ENCODE data around the gene ZNF205. TPM values are rescaled to one million over a fixed set of nuclear protein-coding genes. Genes with fewer than 3 reads are reported as not detected.
A peak's percentile ranks its signal among the peaks of the same experiment; 100 is the strongest.

Gene ZNF205
- total and polyA plus RNA-seq, 10 of the 15 experiments (the other 5 are each of a cell fraction or from before 2014, with no cell fraction given) = 0.26 to 1.5 (median 0.78) TPM; not detected in 2

DNA sequence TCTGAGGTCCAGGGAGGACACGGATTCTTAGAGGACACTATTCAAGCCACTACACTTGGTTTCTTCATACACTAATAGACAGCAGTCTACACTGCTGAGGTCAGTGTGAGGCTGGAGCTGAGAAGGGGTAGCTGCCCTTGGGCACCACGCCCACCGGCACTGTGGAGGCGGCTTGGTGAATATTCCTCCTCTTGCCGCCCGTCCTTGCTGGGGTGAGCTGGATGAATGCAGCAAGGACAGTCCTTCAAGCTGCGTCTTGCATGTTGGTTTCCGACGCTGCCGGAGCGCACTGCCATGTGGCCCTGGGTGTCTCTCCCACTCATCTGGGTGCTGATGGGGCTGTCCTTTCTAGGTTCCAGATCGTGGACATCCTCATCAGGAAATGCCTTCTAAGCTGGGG lies 2.6 kb downstream of the ZNF205 start:
- TF ChIP-seq STAT3 (IDR thresholded peaks at IDR 0.05; ENCODE audit: low read depth, low read length) (no peak), NFYB (IDR thresholded peaks at IDR 0.05; ENCODE audit: insufficient read depth, low read depth, low read length) (no peak), SREBF1 (IDR thresholded peaks at IDR 0.05; ENCODE audit: low read length) (no peak), NR2F1 (conservative IDR thresholded peaks at IDR 0.05) (no peak), ZNF217 (IDR thresholded peaks at IDR 0.05) (no peak), SMAD1 (IDR thresholded peaks at IDR 0.05; ENCODE audit: low read depth, partially characterized antibody) (no peak)
- no peak overlapping the region for H3K4me2 ChIP-seq (ENCODE audit: control insufficient read depth, insufficient read depth)
- H3K36me3 ChIP-seq (ENCODE audit: control insufficient read depth in 2 of 2, insufficient read depth in 2 of 2, low read length in 1 of 2) = no peaks in the 10 kb centered on the region
- no TSS peak for BruUV-seq (replicated peaks)
- WGBS (ENCODE audit: insufficient coverage, insufficient replicate concordance, low lambda C conversion rate, missing lambda C conversion rate) = 66% methylated on average over 12 of the region's 12 CpGs
- ChIA-PET CTCF (interaction anchor here (1.3 to 5.6 kb wide), 2 partner anchors 13 to 14 kb away, joined by 4 to 41 read pairs; no protein-coding TSS in a partner anchor), RAD21 (ENCODE audit: unreplicated experiment) (interaction anchor here (1.0 kb wide), 1 partner anchor 15 kb away, joined by 3 read pairs; no protein-coding TSS in a partner anchor), SMC1A (ENCODE audit: uncharacterized antibody, unreplicated experiment) (interaction anchor here (1.4 to 2.7 kb wide), 2 partner anchors 13 to 14 kb away, joined by 4 to 11 read pairs; no protein-coding TSS in a partner anchor), POLR2A (interaction anchor here (1.6 kb wide), 1 partner anchor 9 kb away, joined by 3 read pairs; no protein-coding TSS in a partner anchor)
- intact Hi-C loops (cut with micrococcal nuclease; ENCODE audit: unreplicated experiment) (no loop called here), in situ Hi-C loops (cut with MboI) (no loop called here)
- no peaks in the 10 kb centered on the region for H4K20me1 ChIP-seq (ENCODE audit: control insufficient read depth, insufficient read depth)
- no peaks in the 10 kb centered on the region for H3K9me3 ChIP-seq (replicated peaks; ENCODE audit: control insufficient read depth, insufficient read depth, low read length)
- H3K4me3 ChIP-seq = no peak overlapping the region
- H3K27ac ChIP-seq (ENCODE audit: control insufficient read depth, insufficient read depth) = no peak overlapping the region
- no peaks in the 10 kb centered on the region for H3K79me2 ChIP-seq (ENCODE audit: control insufficient read depth, insufficient read depth, low read length)
- H2AFZ ChIP-seq (ENCODE audit: control insufficient read depth, low read depth, low read length) = no peak overlapping the region
- no peaks in the 10 kb centered on the region; the same call in 1 of the 2 replicates for H3K4me1 ChIP-seq (ENCODE audit: control insufficient read depth, insufficient read depth, low read length)
- FAIRE-seq (no peak), ATAC-seq (no peak), DNase-seq (ENCODE audit: low read depth, low spot score) (no peak)
- H3K27me3 ChIP-seq (replicated peaks in 1 of 2; ENCODE audit: control insufficient read depth in 2 of 2, insufficient read depth in 2 of 2, low read length in 1 of 2) = no peaks in the 10 kb centered on the region; a peak in 1 of 4 replicates
- no peak overlapping the region for H3K9ac ChIP-seq (ENCODE audit: control insufficient read depth, insufficient read depth, low read length)

- H3K4me3 ChIP-seq = no peak overlapping the region
- H3K9me3 ChIP-seq (replicated peaks; ENCODE audit: control insufficient read depth, insufficient read depth, low read length) = no peaks in the 10 kb centered on the region
- DNase-seq (ENCODE audit: low read depth, low spot score) (no peak), ATAC-seq (no peak), FAIRE-seq (no peak)
- no peaks in the 10 kb centered on the region; the same call in 1 of the 2 replicates for H3K4me1 ChIP-seq (ENCODE audit: control insufficient read depth, insufficient read depth, low read length)
- no TSS peak for BruUV-seq (replicated peaks)
- H3K36me3 ChIP-seq (ENCODE audit: control insufficient read depth in 2 of 2, insufficient read depth in 2 of 2, low read length in 1 of 2) = no peaks in the 10 kb centered on the region
- H3K27ac ChIP-seq (ENCODE audit: control insufficient read depth, insufficient read depth) = no peak overlapping the region
- ChIA-PET CTCF (interaction anchor here (1.3 to 5.6 kb wide), 2 partner anchors 13 to 14 kb away, joined by 4 to 41 read pairs; no protein-coding TSS in a partner anchor), POLR2A (interaction anchor here (0.6 to 1.6 kb wide), 2 partner anchors 9 to 13 kb away, joined by 3 to 11 read pairs; no protein-coding TSS in a partner anchor), SMC1A (ENCODE audit: uncharacterized antibody, unreplicated experiment) (interaction anchor here (2.7 kb wide), 1 partner anchor 14 kb away, joined by 11 read pairs; no protein-coding TSS in a partner anchor), RAD21 (ENCODE audit: unreplicated experiment) (interaction anchor here (1.0 kb wide), 1 partner anchor 14 kb away, joined by 3 read pairs; no protein-coding TSS in a partner anchor)
- H4K20me1 ChIP-seq (ENCODE audit: control insufficient read depth, insufficient read depth) = no peaks in the 10 kb centered on the region
- 44% methylated on average over 12 of the region's 14 CpGs for WGBS (ENCODE audit: insufficient coverage, insufficient replicate concordance, low lambda C conversion rate, missing lambda C conversion rate)
- H3K27me3 ChIP-seq (replicated peaks in 1 of 2; ENCODE audit: control insufficient read depth in 2 of 2, insufficient read depth in 2 of 2, low read length in 1 of 2) = no peaks in the 10 kb centered on the region; a peak in 1 of 4 replicates
- intact Hi-C loops (cut with micrococcal nuclease; ENCODE audit: unreplicated experiment) (no loop called here), in situ Hi-C loops (cut with MboI) (no loop called here)
- H3K9ac ChIP-seq (ENCODE audit: control insufficient read depth, insufficient read depth, low read length) = no peak overlapping the region
- no peak overlapping the region for H3K4me2 ChIP-seq (ENCODE audit: control insufficient read depth, insufficient read depth)
- H2AFZ ChIP-seq (ENCODE audit: control insufficient read depth, low read depth, low read length) = no peak overlapping the region
- H3K79me2 ChIP-seq (ENCODE audit: control insufficient read depth, insufficient read depth, low read length) = no peaks in the 10 kb centered on the region
- TF ChIP-seq, protein P1, sequence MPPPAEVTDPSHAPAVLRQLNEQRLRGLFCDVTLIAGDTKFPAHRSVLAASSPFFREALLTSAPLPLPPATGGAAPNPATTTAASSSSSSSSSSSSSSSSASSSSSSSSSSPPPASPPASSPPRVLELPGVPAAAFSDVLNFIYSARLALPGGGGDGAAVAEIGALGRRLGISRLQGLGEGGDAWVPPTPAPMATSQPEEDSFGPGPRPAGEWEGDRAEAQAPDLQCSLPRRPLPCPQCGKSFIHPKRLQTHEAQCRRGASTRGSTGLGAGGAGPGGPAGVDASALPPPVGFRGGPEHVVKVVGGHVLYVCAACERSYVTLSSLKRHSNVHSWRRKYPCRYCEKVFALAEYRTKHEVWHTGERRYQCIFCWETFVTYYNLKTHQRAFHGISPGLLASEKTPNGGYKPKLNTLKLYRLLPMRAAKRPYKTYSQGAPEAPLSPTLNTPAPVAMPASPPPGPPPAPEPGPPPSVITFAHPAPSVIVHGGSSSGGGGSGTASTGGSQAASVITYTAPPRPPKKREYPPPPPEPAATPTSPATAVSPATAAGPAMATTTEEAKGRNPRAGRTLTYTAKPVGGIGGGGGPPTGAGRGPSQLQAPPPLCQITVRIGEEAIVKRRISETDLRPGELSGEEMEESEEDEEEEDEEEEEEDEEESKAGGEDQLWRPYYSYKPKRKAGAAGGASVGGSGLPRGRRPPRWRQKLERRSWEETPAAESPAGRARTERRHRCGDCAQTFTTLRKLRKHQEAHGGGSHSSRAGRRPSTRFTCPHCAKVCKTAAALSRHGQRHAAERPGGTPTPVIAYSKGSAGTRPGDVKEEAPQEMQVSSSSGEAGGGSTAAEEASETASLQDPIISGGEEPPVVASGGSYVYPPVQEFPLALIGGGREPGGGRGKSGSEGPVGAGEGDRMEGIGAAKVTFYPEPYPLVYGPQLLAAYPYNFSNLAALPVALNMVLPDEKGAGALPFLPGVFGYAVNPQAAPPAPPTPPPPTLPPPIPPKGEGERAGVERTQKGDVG (CRISPR knock-in tag; IDR thresholded peaks at IDR 0.05) = no peak
- TF ChIP-seq, protein P2, sequence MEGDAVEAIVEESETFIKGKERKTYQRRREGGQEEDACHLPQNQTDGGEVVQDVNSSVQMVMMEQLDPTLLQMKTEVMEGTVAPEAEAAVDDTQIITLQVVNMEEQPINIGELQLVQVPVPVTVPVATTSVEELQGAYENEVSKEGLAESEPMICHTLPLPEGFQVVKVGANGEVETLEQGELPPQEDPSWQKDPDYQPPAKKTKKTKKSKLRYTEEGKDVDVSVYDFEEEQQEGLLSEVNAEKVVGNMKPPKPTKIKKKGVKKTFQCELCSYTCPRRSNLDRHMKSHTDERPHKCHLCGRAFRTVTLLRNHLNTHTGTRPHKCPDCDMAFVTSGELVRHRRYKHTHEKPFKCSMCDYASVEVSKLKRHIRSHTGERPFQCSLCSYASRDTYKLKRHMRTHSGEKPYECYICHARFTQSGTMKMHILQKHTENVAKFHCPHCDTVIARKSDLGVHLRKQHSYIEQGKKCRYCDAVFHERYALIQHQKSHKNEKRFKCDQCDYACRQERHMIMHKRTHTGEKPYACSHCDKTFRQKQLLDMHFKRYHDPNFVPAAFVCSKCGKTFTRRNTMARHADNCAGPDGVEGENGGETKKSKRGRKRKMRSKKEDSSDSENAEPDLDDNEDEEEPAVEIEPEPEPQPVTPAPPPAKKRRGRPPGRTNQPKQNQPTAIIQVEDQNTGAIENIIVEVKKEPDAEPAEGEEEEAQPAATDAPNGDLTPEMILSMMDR (IDR thresholded peaks at IDR 0.05 in 2 of 3, conservative IDR thresholded peaks at IDR 0.05 in 1 of 3; ENCODE audit: control insufficient read depth in 2 of 3, extremely low read depth in 1 of 3, insufficient read depth in 1 of 3, low read depth in 3 of 3, low read length in 3 of 3) = peak in 1 of 3 experiments; percentile 3; a peak in 1 of 6 replicates
- TF ChIP-seq, protein P3, sequence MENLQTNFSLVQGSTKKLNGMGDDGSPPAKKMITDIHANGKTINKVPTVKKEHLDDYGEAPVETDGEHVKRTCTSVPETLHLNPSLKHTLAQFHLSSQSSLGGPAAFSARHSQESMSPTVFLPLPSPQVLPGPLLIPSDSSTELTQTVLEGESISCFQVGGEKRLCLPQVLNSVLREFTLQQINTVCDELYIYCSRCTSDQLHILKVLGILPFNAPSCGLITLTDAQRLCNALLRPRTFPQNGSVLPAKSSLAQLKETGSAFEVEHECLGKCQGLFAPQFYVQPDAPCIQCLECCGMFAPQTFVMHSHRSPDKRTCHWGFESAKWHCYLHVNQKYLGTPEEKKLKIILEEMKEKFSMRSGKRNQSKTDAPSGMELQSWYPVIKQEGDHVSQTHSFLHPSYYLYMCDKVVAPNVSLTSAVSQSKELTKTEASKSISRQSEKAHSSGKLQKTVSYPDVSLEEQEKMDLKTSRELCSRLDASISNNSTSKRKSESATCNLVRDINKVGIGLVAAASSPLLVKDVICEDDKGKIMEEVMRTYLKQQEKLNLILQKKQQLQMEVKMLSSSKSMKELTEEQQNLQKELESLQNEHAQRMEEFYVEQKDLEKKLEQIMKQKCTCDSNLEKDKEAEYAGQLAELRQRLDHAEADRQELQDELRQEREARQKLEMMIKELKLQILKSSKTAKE (IDR thresholded peaks at IDR 0.05; ENCODE audit: low read depth, poor library complexity, severe bottlenecking) = no peak
Measured at GRCh38 chr16:3115561-3115960, 3.2 kb downstream of the ZNF205 start.

All from GM12878 (cell line).